ENCODE data around the gene FAT2.

DNA sequence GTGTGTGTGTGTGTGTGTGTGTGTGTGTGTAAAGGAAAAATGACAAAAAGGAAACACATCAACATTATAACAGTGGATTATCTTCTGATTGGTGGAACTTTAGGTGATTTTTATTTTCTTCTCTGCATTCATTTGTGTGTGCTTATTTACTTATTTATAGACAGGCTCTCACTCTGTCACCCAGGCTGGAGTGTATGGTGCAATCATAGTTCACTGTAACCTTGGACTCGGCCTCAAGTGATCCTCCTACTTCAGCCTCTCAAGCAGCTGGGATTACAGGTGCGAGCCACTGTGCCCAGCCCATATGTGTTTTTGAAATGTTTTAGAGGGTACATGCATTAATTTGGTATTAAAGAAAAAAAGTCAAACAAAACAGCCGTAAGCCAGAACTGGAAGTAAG lies 39.1 kb downstream of the FAT2 start:
- TF ChIP-seq, protein P1, sequence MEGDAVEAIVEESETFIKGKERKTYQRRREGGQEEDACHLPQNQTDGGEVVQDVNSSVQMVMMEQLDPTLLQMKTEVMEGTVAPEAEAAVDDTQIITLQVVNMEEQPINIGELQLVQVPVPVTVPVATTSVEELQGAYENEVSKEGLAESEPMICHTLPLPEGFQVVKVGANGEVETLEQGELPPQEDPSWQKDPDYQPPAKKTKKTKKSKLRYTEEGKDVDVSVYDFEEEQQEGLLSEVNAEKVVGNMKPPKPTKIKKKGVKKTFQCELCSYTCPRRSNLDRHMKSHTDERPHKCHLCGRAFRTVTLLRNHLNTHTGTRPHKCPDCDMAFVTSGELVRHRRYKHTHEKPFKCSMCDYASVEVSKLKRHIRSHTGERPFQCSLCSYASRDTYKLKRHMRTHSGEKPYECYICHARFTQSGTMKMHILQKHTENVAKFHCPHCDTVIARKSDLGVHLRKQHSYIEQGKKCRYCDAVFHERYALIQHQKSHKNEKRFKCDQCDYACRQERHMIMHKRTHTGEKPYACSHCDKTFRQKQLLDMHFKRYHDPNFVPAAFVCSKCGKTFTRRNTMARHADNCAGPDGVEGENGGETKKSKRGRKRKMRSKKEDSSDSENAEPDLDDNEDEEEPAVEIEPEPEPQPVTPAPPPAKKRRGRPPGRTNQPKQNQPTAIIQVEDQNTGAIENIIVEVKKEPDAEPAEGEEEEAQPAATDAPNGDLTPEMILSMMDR (IDR thresholded peaks at IDR 0.05), result no peak
- TF ChIP-seq EZH2 (IDR thresholded peaks at IDR 0.05; ENCODE audit: borderline replicate concordance, insufficient read depth, low read depth, low read length, poor library complexity, severe bottlenecking), result no peak
